HG02884 (cell line): Measurements from ENCODE around the gene HOXB4.

ENCODE experiments used
- ATAC-seq: cut with Tn5 transposase; IDR thresholded peaks from one replicate; pipeline ENCODE4 v1.9.1; 2021; ENCODE audit warnings: mild to moderate bottlenecking, moderate library complexity; ENCODE audit not compliant: unreplicated experiment

The HOXB4 gene

DNA sequence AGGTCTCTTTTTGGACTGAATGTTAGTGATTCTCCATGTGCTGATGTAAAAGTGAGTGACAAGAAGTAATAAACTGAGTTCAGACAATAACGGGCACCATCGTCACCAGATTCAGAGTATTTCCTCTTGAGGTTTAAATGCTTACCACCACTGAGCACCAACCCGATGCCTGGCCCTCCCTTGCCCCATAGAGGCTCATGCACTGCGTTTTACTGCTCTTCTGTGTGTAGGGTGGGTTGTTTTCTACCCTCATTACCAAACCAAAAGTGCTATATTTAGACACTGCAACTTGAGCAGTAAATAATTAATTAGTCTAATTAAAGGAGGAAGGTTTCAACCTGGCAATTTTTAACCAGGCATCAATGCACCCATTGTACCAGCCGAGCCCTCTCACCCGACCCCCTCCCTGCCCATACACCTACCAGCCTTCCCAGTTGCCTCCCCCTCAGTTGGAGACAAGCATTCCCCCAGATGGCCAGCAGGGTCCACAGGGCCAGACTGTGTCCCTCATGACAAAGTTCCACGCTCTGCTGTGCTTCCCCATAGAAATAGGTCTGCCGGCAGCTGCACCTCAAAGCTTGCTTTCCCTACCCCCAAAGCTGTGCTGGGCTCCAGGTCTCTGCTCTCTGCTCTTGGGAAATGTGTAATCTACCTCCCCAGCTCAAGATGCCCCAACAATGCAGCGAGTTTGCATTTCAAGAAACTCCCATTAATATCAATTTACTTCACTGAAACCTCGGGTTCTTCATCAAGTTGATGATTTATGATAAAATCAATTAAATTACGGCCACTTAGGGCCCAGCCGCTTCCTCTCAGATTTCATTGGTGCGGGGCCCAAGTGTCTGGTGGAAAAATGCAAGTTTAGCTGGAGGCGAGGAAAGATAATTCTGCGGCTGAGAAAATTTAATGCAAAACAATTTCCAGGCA is 16.0 kb downstream of the HOXB4 start:
- ATAC-seq = no peak

- no peak for ATAC-seq
Measured at GRCh38 chr17:48559840-48560817, 18.0 kb downstream of the HOXB4 start.

DNA sequence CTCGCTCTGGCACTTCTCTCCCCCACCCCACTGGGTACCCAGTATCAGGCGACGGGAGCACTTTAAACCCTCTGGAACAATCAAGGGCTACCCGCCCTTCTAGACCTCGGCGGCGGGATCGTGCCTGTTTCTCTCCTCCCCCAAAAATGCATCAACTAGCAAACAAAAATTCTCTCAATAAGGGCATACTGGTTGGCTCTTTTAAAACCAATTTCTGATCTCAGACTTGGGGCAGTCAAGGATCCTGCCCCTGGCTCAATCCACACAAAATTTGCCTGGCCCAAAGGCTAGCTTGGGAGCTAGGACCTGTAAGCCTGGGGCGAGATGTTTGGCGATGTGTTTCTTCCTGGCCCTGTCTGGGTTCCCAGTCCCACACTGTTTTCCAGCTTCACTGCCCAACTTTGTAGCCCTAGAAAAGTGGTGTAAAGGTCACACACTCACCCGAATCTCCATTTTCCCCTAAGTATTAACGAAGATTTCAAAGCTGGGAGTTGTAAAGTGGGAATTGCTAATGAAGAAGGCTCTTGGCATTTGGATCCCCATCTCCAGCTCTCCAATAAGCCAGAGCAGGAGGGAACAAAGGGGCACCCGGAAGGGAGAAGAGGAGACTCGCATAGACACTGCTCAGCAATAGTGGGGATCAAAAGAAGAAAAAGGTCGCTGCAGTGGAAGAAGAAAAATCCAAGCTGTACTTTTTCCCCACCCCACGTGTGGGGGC is 18.9 kb downstream of the HOXB4 start:
- no peak for ATAC-seq

DNA sequence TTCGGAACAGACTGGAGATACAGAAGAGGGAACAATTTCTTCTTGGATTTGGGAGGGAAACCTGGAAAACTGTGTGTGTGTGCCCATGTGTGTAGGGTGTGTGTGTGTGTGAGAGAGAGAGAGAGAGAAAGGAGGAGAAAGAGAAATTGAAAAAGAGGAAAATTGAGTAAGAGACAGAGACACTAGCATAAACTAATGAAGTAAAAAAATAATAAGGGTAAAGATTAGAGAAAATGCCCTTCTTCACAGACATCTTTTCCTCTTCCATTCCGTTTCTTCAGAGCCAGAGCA is 19.4 kb downstream of the HOXB4 start:
- no peak for ATAC-seq

GRCh38 chr17:48558057-48558830 is 19.9 kb downstream of the HOXB4 start:
- ATAC-seq = no peak

- ATAC-seq = no peak
Measured at GRCh38 chr17:48556576-48557401, 21.4 kb downstream of the HOXB4 start.

- no peak for ATAC-seq
Measured at GRCh38 chr17:48556229-48556575, 21.9 kb downstream of the HOXB4 start.

- ATAC-seq = no peak
Measured at GRCh38 chr17:48555258-48556228, 22.6 kb downstream of the HOXB4 start.

- ATAC-seq = no peak
Measured at GRCh38 chr17:48554412-48555257, 23.5 kb downstream of the HOXB4 start.

- no peak for ATAC-seq
Measured at GRCh38 chr17:48553826-48554225, 24.3 kb downstream of the HOXB4 start.

DNA sequence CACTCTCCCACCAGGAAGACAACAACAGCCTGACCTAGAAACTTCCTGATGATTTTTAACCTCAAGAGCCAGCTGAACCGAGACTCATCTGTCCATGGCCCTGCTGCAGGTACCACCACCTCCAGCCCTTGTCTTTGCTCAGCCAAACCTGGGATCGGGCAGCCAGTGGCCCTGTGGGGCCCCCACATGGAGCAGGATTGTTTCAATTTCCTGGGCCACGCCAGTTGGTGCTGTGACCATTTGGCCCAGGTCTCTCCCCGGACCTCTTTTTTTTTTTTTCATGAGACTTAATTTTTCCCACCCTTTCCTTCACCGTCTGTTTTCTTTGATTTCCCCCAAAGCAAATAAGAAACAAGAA is 25.0 kb downstream of the HOXB4 start:
- no peak for ATAC-seq

- ATAC-seq = no peak
Measured at GRCh38 chr17:48552466-48553189, 25.5 kb downstream of the HOXB4 start.

DNA sequence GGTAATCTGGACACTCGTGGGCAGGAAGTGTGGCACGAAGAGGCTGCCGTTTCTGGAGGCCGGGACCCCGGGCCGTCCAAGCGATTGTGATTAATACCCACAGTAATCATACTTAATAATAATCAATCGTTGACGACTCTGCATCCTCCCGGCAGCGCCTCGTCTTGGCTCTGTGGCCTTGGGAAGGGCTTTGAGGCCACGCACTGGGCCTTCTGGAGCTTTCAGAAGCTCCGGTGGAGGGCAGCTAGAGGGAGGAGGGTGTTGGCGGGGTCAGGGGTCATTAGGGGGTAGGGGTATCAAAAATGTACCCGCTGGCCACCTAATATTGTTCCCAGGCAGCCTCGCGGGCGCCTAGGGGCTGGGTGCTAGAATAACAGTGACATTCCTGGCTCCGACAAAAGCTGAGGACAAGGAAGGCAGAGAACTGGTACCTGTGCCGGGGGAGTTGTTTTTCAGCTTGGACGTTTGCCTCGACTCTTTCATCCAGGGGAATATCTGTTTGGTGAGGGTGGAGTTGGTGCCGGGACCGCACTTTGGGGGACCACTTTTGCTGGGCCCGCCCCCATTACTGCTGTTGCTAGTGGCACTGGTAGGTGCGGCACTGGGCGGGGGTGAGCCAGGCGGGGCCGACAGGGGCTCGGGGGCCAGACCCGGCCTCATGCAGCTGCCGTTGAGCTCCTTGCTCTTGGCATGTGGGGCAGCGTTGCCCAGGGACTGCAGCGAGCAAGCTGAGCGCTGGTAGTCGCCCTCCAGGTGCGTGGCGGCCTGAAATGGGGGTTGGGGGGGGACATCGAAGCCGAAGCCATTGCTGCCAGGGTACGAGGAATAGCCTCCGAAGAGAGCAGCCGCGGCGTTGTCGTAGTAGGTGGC is 26.3 kb downstream of the HOXB4 start:
- ATAC-seq = no peak

DNA sequence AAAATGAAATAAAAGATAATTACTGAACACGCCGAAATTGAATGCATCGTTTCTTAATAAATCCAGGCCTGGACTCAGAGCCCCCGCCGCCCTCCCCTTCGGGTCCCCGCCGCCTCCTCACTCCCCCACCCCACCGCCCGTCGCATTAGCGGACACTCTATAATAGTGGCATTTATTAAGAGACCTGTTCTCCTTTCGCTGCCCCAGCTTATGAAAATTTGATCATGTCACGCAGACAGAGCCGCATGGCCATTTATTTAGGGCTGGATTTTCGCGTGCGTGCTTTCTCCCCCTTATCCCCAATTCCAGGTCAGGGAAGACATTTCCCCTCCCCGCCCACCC is 27.0 kb downstream of the HOXB4 start:
- ATAC-seq = no peak

DNA sequence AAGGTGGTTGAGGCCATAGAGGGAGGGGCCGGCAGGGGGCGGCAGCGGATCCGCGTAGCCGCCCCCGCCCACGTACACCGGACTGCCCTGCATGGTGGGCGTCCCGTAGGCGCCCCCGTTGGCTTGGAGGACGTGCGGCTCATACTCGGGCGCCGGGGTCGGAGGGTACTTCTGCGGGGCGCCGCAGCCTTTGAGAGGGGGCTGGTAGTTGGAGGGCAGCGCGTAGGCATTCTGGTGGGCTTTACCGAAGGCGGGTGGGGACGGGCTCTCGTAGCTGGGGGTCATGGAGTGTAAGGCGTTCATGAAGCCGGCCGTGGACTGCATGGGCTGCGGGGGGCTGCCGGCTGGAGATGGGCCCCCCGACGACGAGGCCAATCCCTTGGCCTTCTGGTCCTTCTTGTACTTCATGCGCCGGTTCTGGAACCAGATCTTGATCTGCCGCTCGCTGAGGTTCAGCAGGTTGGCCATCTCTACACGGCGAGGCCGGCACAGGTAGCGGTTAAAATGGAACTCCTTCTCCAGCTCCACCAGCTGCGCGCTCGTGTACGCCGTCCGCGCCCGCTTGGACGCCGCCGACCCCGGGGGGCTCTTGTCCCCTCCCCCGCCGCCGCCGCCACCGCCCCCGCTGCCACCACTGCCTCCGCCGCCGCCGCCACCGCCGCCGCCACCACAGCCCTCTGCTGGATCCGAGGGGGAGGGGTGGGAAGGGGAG is 27.5 kb downstream of the HOXB4 start:
- ATAC-seq = no peak
